HCT116 (cell line): Measurements from ENCODE around the gene FOXF1. TPM values are rescaled to one million over a fixed set of nuclear protein-coding genes. Genes with fewer than 3 reads are reported as not detected.

Experiments used
- ATAC-seq: fragments of 200-7000 bp; cut with Tn5 transposase; 2 replicates; pipeline ENCODE4 v1.9.1; 2020; ENCODE audit warnings: mild to moderate bottlenecking, moderate library complexity
- BruUV-seq: library from RNA; stranded (reverse); fragments of 400-500 nt; replicated peaks from 2 replicates; lab custom pipeline; 2021; lab: Mats Ljungman, UMichigan
- CTCF ChIA-PET: fragments of 300-600 bp; sonication (Branson Sonifier 250); formaldehyde crosslinking; loops from one replicate; lab custom pipeline; 2021; ENCODE audit warnings: antibody characterized with exemption; lab: Charles Lee
- POLR2A ChIA-PET: fragments of 300-600, 350-600 bp; sonication (Branson Sonifier 250); formaldehyde crosslinking; loops from one replicate; lab custom pipeline; 2021; ENCODE audit warnings: antibody characterized with exemption; lab: Charles Lee
- RAD21 ChIA-PET, 2 experiments: fragments of 300-600 bp; sonication (Branson Sonifier 250); formaldehyde crosslinking; loops; one replicate each; lab custom pipeline; 2023; ENCODE audit warnings: low total read pairs in 2 of 2; ENCODE audit not compliant: uncharacterized antibody in 2 of 2, unreplicated experiment in 2 of 2, low non-redundant PET in 1 of 2; lab: Charles Lee
- DNase-seq: peaks from one replicate; pipeline ENCODE4 v3.0.0-alpha.2; 2010; ENCODE audit warnings: low read depth, low spot score
- H2AFZ ChIP-seq: fragments of 200-600 bp; shearing (Covaris generic), sonication (generic); 2 replicates; pipeline ENCODE4 v1.6.1; 2017; ENCODE audit warnings: low read depth, mixed run types, mixed read lengths, antibody characterized with exemption, low read length; ENCODE audit not compliant: poor library complexity, severe bottlenecking
- H3K27ac ChIP-seq: 2 replicates; pipeline ENCODE4 v1.5.1; 2012; ENCODE audit warnings: low read depth, low read length
- H3K27me3 ChIP-seq: fragments of 200-600 bp; sonication (generic); 2 replicates; pipeline ENCODE4 v1.6.1; 2016; ENCODE audit warnings: mixed run types, low read length, mixed read lengths; ENCODE audit not compliant: insufficient read depth
- H3K36me3 ChIP-seq, 2 experiments: fragments of 200-500 bp in 1 of 2; fragments of 200-600 bp in 1 of 2; sonication (Bioruptor generic) in 1 of 2; sonication (generic) in 1 of 2; 2 replicates each; pipeline versions ENCODE4 v1.5.1 to v1.6.1; 2014 to 2016; ENCODE audit warnings: low read length in 2 of 2, inconsistent platforms in 1 of 2, mixed read lengths in 1 of 2, mixed run types in 1 of 2; ENCODE audit not compliant: insufficient read depth in 2 of 2, control insufficient read depth in 1 of 2
- H3K4me1 ChIP-seq, 2 experiments: fragments of 200-600 bp in 1 of 2; sonication (generic) in 1 of 2; 2 replicates each; pipeline versions ENCODE4 v1.5.1 to v1.6.1; 2012 to 2017; ENCODE audit warnings: low read length in 2 of 2, inconsistent platforms in 1 of 2, mild to moderate bottlenecking in 1 of 2, mixed read lengths in 1 of 2, mixed run types in 1 of 2, moderate library complexity in 1 of 2; ENCODE audit not compliant: insufficient read depth in 2 of 2, control insufficient read depth in 1 of 2
- H3K4me2 ChIP-seq: fragments of 200-600 bp; sonication (generic); 2 replicates; pipeline ENCODE4 v1.6.1; 2017; ENCODE audit warnings: mixed run types, low read length, mixed read lengths
- H3K4me3 ChIP-seq, 2 experiments: fragments of 200-600 bp in 1 of 2; sonication (generic) in 1 of 2; replicated peaks in 1 of 2; 2 replicates each; pipeline ENCODE4 v1.5.1; 2011 to 2016; ENCODE audit warnings: low read length in 2 of 2, control low read depth in 1 of 2, low read depth in 1 of 2, mild to moderate bottlenecking in 1 of 2, mixed read lengths in 1 of 2, mixed run types in 1 of 2
- H3K79me2 ChIP-seq: fragments of 200-600 bp; sonication (generic); 2 replicates; pipeline ENCODE4 v1.6.1; 2017; ENCODE audit warnings: mild to moderate bottlenecking, mixed run types, low read length, moderate library complexity, mixed read lengths; ENCODE audit not compliant: insufficient read depth
- H3K9ac ChIP-seq: fragments of 200-600 bp; sonication (generic); 2 replicates; pipeline ENCODE4 v1.6.1; 2016; ENCODE audit warnings: low read length, mixed read lengths
- H3K9me2 ChIP-seq: fragments of 200-600 bp; sonication (generic), shearing (Covaris generic); 2 replicates; pipeline ENCODE4 v1.6.1; 2017; ENCODE audit warnings: mixed run types, mild to moderate bottlenecking, moderate library complexity; ENCODE audit not compliant: insufficient read depth
- H3K9me3 ChIP-seq, 2 experiments: fragments of 200-500 bp in 1 of 2; fragments of 200-600 bp in 1 of 2; sonication (Bioruptor generic) in 1 of 2; sonication (generic) in 1 of 2; 2 replicates each; pipeline ENCODE4 v1.6.1; 2014 to 2017; ENCODE audit warnings: low read length in 2 of 2, mixed read lengths in 2 of 2, inconsistent platforms in 1 of 2, low read depth in 1 of 2, mild to moderate bottlenecking in 1 of 2, mixed run types in 1 of 2, moderate library complexity in 1 of 2; ENCODE audit not compliant: control insufficient read depth in 1 of 2, insufficient read depth in 1 of 2
- H4K20me1 ChIP-seq: fragments of 200-600 bp; sonication (generic), shearing (Covaris generic); 2 replicates; pipeline ENCODE4 v1.6.1; 2017; ENCODE audit warnings: mixed run types, mild to moderate bottlenecking, moderate library complexity; ENCODE audit not compliant: insufficient read depth
- CBX3 ChIP-seq: IDR thresholded peaks from 2 replicates; pipeline ENCODE4 v1.6.1; 2012; ENCODE audit warnings: low read depth
- CEBPB ChIP-seq: IDR thresholded peaks from 2 replicates; pipeline ENCODE4 v1.6.1; 2012; ENCODE audit warnings: low read depth
- EGR1 ChIP-seq: IDR thresholded peaks from 2 replicates; pipeline ENCODE4 v1.6.1; 2012; ENCODE audit warnings: low read depth
- EZH2 ChIP-seq: fragments of 200-600 bp; sonication (generic); IDR thresholded peaks from 2 replicates; pipeline ENCODE4 v1.6.1; 2017; ENCODE audit warnings: antibody characterized with exemption, mixed run types
- FOSL1 ChIP-seq: IDR thresholded peaks from 2 replicates; pipeline ENCODE4 v1.6.1; 2012; ENCODE audit warnings: low read depth
- RAD21 ChIP-seq: IDR thresholded peaks from 2 replicates; pipeline ENCODE4 v1.6.1; 2012; ENCODE audit warnings: low read depth, mild to moderate bottlenecking
- SP1 ChIP-seq: IDR thresholded peaks from 2 replicates; pipeline ENCODE4 v1.6.1; 2012; ENCODE audit warnings: low read depth
- SRF ChIP-seq: IDR thresholded peaks from 2 replicates; pipeline ENCODE4 v1.6.1; 2012; ENCODE audit warnings: low read depth
- TCF7L2 ChIP-seq: IDR thresholded peaks from 2 replicates; pipeline ENCODE4 v1.7.0; 2011; ENCODE audit warnings: borderline replicate concordance, inconsistent platforms; ENCODE audit not compliant: insufficient read depth, insufficient read length; ENCODE audit errors: extremely low read depth
- intact Hi-C: fragments of 100-400 bp; cut with micrococcal nuclease; formaldehyde crosslinking; loops from 2 replicates; pipeline ENCODE4 v1.10.0; 2022
- total RNA-seq: library from RNA; stranded (reverse); gene quantifications from one replicate; pipeline ENCODE4 v1.2.1, GENCODE V29; 2021; ENCODE audit not compliant: unreplicated experiment
- TF ChIP-seq, protein P1 (sequence below), 3 experiments: fragments of 200-600 bp in 1 of 3; sonication (generic) in 1 of 3; IDR thresholded peaks in 2 of 3; conservative IDR thresholded peaks in 1 of 3; 2 replicates each; pipeline ENCODE4 v1.5.1; 2012 to 2017; ENCODE audit warnings: low read depth in 2 of 3, low read length in 2 of 3, antibody characterized with exemption in 1 of 3, borderline replicate concordance in 1 of 3, control low read depth in 1 of 3, mild to moderate bottlenecking in 1 of 3, mixed read lengths in 1 of 3, mixed run types in 1 of 3, moderate library complexity in 1 of 3; ENCODE audit not compliant: insufficient read depth in 1 of 3
- TF ChIP-seq, protein P2 (sequence below): IDR thresholded peaks from 2 replicates; pipeline ENCODE4 v1.6.1; 2012; ENCODE audit warnings: low read depth
- TF ChIP-seq, protein P3 (sequence below): IDR thresholded peaks from 2 replicates; pipeline ENCODE4 v1.6.1; 2012
- TF ChIP-seq, protein P4 (sequence below): IDR thresholded peaks from 2 replicates; pipeline ENCODE4 v1.6.1; 2011; ENCODE audit warnings: mild to moderate bottlenecking, low read length, moderate library complexity; ENCODE audit not compliant: insufficient replicate concordance; ENCODE audit errors: extremely low read depth

FOXF1 gene
- total RNA-seq, 1 experiment from 2014 or later: 2.4 TPM

DNA sequence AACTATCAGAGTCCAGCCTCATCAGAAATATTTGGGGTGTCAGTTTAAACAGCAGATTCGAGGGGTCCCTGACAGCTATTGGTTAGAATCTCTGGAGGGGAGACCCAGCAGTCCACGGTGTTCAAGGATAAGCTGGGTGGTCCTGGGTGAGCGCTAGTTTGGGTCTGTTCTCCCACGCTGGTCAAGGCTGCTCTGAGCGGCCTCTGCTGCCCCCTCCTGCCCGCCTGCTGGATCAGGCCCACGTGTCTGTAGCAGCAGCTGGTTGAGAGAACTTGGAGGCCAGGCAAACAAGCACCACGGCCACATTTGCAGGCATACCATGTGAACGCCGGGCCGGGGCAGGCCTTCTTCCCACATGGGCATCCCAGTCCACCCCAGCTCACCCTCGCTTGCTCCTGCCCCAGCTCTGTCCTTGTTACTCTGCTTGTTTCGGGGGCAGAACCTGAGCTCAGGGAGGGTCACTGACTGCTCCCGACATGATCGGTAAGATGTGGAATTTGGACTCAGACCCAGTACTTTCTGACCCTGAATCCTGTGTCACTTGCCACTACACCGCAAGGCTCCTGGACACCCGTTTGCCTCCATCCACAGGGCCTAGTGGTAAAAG, 7.4 kb downstream of the FOXF1 start:
- ChIA-PET RAD21 (interaction anchor here (0.8 to 3.5 kb wide), 18 partner anchors 8 to 698 kb away, joined by 3 to 32 read pairs (median 6); no protein-coding TSS in a partner anchor), CTCF (interaction anchor here (0.8 to 3.5 kb wide), 29 partner anchors 8 to 705 kb away, joined by 3 to 139 read pairs (median 4); no protein-coding TSS in a partner anchor), POLR2A (interaction anchor here (1.0 to 1.6 kb wide), 5 partner anchors 162 to 696 kb away, joined by 3 to 4 read pairs (median 3); no protein-coding TSS in a partner anchor)
- peak; percentile 84 for ATAC-seq
- Histone ChIP-seq H3K9me2 (no peaks in the 10 kb centered on the region), H3K27ac (no peak overlapping the region), H3K27me3 (no peaks in the 10 kb centered on the region), H4K20me1 (no peaks in the 10 kb centered on the region), H3K4me2 (no peak overlapping the region), H3K9me3 (no peaks in the 10 kb centered on the region), H3K4me3 (no peak overlapping the region), H3K36me3 (no peaks in the 10 kb centered on the region), H3K79me2 (no peaks in the 10 kb centered on the region), H3K4me1 (peaks cover 4 to 13% of the 10 kb centered on the region in 2 experiments; a peak in 3 of 4 replicates), H2AFZ (peak overlapping the region; percentile 49), H3K9ac (no peak overlapping the region)
- no TSS peak for BruUV-seq
- intact Hi-C loops: loop anchor here (1.0 kb wide), 2 partner anchors 176 to 265 kb away; no protein-coding TSS in a partner anchor
- TF ChIP-seq, protein P1, sequence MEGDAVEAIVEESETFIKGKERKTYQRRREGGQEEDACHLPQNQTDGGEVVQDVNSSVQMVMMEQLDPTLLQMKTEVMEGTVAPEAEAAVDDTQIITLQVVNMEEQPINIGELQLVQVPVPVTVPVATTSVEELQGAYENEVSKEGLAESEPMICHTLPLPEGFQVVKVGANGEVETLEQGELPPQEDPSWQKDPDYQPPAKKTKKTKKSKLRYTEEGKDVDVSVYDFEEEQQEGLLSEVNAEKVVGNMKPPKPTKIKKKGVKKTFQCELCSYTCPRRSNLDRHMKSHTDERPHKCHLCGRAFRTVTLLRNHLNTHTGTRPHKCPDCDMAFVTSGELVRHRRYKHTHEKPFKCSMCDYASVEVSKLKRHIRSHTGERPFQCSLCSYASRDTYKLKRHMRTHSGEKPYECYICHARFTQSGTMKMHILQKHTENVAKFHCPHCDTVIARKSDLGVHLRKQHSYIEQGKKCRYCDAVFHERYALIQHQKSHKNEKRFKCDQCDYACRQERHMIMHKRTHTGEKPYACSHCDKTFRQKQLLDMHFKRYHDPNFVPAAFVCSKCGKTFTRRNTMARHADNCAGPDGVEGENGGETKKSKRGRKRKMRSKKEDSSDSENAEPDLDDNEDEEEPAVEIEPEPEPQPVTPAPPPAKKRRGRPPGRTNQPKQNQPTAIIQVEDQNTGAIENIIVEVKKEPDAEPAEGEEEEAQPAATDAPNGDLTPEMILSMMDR (IDR thresholded peaks at IDR 0.05 in 2 of 3, conservative IDR thresholded peaks at IDR 0.05 in 1 of 3; ENCODE audit: borderline replicate concordance in 1 of 3, insufficient read depth in 1 of 3, low read depth in 2 of 3, low read length in 2 of 3): peak; percentile 91 to 98 (median 95)
- no peak for TF ChIP-seq CBX3
- no peak for TF ChIP-seq FOSL1
- TF ChIP-seq EZH2: no peak
- TF ChIP-seq RAD21: peak; percentile 99
- TF ChIP-seq, protein P2, sequence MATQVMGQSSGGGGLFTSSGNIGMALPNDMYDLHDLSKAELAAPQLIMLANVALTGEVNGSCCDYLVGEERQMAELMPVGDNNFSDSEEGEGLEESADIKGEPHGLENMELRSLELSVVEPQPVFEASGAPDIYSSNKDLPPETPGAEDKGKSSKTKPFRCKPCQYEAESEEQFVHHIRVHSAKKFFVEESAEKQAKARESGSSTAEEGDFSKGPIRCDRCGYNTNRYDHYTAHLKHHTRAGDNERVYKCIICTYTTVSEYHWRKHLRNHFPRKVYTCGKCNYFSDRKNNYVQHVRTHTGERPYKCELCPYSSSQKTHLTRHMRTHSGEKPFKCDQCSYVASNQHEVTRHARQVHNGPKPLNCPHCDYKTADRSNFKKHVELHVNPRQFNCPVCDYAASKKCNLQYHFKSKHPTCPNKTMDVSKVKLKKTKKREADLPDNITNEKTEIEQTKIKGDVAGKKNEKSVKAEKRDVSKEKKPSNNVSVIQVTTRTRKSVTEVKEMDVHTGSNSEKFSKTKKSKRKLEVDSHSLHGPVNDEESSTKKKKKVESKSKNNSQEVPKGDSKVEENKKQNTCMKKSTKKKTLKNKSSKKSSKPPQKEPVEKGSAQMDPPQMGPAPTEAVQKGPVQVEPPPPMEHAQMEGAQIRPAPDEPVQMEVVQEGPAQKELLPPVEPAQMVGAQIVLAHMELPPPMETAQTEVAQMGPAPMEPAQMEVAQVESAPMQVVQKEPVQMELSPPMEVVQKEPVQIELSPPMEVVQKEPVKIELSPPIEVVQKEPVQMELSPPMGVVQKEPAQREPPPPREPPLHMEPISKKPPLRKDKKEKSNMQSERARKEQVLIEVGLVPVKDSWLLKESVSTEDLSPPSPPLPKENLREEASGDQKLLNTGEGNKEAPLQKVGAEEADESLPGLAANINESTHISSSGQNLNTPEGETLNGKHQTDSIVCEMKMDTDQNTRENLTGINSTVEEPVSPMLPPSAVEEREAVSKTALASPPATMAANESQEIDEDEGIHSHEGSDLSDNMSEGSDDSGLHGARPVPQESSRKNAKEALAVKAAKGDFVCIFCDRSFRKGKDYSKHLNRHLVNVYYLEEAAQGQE: no peak
- TF ChIP-seq, protein P3, sequence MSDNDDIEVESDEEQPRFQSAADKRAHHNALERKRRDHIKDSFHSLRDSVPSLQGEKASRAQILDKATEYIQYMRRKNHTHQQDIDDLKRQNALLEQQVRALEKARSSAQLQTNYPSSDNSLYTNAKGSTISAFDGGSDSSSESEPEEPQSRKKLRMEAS: peak; percentile 88
- TF ChIP-seq EGR1: no peak
- no peak for TF ChIP-seq SRF
- no peak for TF ChIP-seq TCF7L2
- TF ChIP-seq, protein P4, sequence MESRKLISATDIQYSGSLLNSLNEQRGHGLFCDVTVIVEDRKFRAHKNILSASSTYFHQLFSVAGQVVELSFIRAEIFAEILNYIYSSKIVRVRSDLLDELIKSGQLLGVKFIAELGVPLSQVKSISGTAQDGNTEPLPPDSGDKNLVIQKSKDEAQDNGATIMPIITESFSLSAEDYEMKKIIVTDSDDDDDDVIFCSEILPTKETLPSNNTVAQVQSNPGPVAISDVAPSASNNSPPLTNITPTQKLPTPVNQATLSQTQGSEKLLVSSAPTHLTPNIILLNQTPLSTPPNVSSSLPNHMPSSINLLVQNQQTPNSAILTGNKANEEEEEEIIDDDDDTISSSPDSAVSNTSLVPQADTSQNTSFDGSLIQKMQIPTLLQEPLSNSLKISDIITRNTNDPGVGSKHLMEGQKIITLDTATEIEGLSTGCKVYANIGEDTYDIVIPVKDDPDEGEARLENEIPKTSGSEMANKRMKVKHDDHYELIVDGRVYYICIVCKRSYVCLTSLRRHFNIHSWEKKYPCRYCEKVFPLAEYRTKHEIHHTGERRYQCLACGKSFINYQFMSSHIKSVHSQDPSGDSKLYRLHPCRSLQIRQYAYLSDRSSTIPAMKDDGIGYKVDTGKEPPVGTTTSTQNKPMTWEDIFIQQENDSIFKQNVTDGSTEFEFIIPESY: no peak
- no peak for TF ChIP-seq CEBPB
- TF ChIP-seq SP1: no peak
- peak; percentile 51 for DNase-seq
